GM23338 (cell line): Measurements from ENCODE around the gene CFP. TPM values are rescaled to one million over a fixed set of nuclear protein-coding genes. Genes with fewer than 3 reads are reported as not detected.

Source experiments
- ATAC-seq: fragments of 200-7000 bp; cut with Tn5 transposase; 3 replicates; pipeline ENCODE4 v1.9.1; 2020
- DNase-seq: peaks from one replicate; pipeline ENCODE4 v3.0.0-alpha.2; 2015; ENCODE audit warnings: low spot score
- H2AFZ ChIP-seq: fragments of 200-600 bp; sonication (generic); 2 replicates; pipeline ENCODE4 v1.8.0; 2016; ENCODE audit warnings: antibody characterized with exemption, mild to moderate bottlenecking, moderate library complexity
- H3F3A ChIP-seq: fragments of 200-600 bp; sonication (generic); replicated peaks from 2 replicates; pipeline ENCODE4 v1.8.0; 2017; ENCODE audit warnings: antibody characterized with exemption, mixed run types, low read depth
- H3K27ac ChIP-seq: fragments of 200-600 bp; sonication (generic); 2 replicates; pipeline ENCODE4 v1.6.1; 2016; ENCODE audit warnings: low read depth
- H3K27me3 ChIP-seq: fragments of 200-600 bp; sonication (generic); 2 replicates; pipeline ENCODE4 v1.8.0; 2016; ENCODE audit warnings: mild to moderate bottlenecking, mixed run types, moderate library complexity; ENCODE audit not compliant: insufficient read depth
- H3K36me3 ChIP-seq: fragments of 200-600 bp; sonication (generic); 2 replicates; pipeline ENCODE4 v1.8.0; 2016; ENCODE audit warnings: mild to moderate bottlenecking; ENCODE audit not compliant: insufficient read depth
- H3K4me1 ChIP-seq: fragments of 200-600 bp; sonication (generic); 2 replicates; pipeline ENCODE4 v1.8.0; 2016; ENCODE audit warnings: mild to moderate bottlenecking, moderate library complexity; ENCODE audit not compliant: insufficient read depth
- H3K4me2 ChIP-seq: fragments of 200-600 bp; sonication (generic); 2 replicates; pipeline ENCODE4 v1.7.1; 2017; ENCODE audit warnings: mixed run types
- H3K4me3 ChIP-seq: fragments of 200-600 bp; sonication (generic); 2 replicates; pipeline ENCODE4 v1.6.1; 2016; ENCODE audit warnings: mixed run types
- H3K79me2 ChIP-seq: fragments of 200-600 bp; sonication (generic); replicated peaks from 2 replicates; pipeline ENCODE4 v1.8.0; 2017; ENCODE audit warnings: mild to moderate bottlenecking; ENCODE audit not compliant: insufficient read depth
- H3K9me2 ChIP-seq: fragments of 200-600 bp; sonication (generic); 2 replicates; pipeline ENCODE4 v1.8.0; 2017; ENCODE audit not compliant: insufficient read depth
- H4K20me1 ChIP-seq: fragments of 200-600 bp; sonication (generic); replicated peaks from 2 replicates; pipeline ENCODE4 v1.8.0; 2017; ENCODE audit warnings: mild to moderate bottlenecking; ENCODE audit not compliant: insufficient read depth
- H3K27ac Mint-ChIP-seq: 2 replicates; pipeline ENCODE4 v1.8.0; 2020; ENCODE audit warnings: inconsistent platforms, mild to moderate bottlenecking, moderate library complexity, mixed read lengths
- H3K27me3 Mint-ChIP-seq: 3 replicates; pipeline ENCODE4 v1.8.0; 2022; ENCODE audit warnings: low read depth, mild to moderate bottlenecking, moderate library complexity, mixed read lengths, inconsistent platforms; ENCODE audit not compliant: insufficient read depth, poor library complexity
- H3K36me3 Mint-ChIP-seq: 3 replicates; pipeline ENCODE4 v1.8.0; 2021; ENCODE audit warnings: low read depth, mild to moderate bottlenecking, inconsistent platforms, moderate library complexity, mixed read lengths
- H3K4me1 Mint-ChIP-seq: 3 replicates; pipeline ENCODE4 v1.8.0; 2020; ENCODE audit warnings: mild to moderate bottlenecking, inconsistent platforms, mixed read lengths
- H3K4me3 Mint-ChIP-seq: 3 replicates; pipeline ENCODE4 v1.8.0; 2021; ENCODE audit warnings: moderate library complexity, mild to moderate bottlenecking, inconsistent platforms, mixed read lengths
- H3K9me3 Mint-ChIP-seq: 3 replicates; pipeline ENCODE4 v1.8.0; 2020; ENCODE audit warnings: moderate library complexity, mild to moderate bottlenecking, inconsistent platforms, mixed read lengths
- CREB1 ChIP-seq: fragments of 250-450 bp; sonication (Bioruptor Pico); IDR thresholded peaks from 2 replicates; pipeline ENCODE4 v1.5.0; 2020; ENCODE audit warnings: low read depth, mild to moderate bottlenecking, moderate library complexity
- EZH2 ChIP-seq: fragments of 200-600 bp; sonication (generic); IDR thresholded peaks from one replicate; pipeline ENCODE4 v1.8.0; 2017; ENCODE audit warnings: antibody characterized with exemption, mild to moderate bottlenecking, low read depth; ENCODE audit not compliant: unreplicated experiment
- POLR2AphosphoS5 ChIP-seq: IDR thresholded peaks from 2 replicates; pipeline ENCODE4 v1.6.1; 2016; ENCODE audit warnings: antibody characterized with exemption, low read depth
- ZNF114 ChIP-seq: fragments of 250-450 bp; sonication (Bioruptor Pico); IDR thresholded peaks from 2 replicates; pipeline ENCODE4 v1.5.0; 2020; ENCODE audit warnings: mild to moderate bottlenecking, moderate library complexity
- polyA plus RNA-seq: library from polyadenylated mRNA; unstranded; fragments of >200 nt; fragmentation: Nextera tagmentation; extraction: Ambion mirVana; gene quantifications from 2 replicates; pipeline ENCODE4 v1.2.1, GENCODE V29; 2016
- total RNA-seq: library from RNA; depleted of rRNA; stranded (reverse); fragments of >200 nt; shearing (Covaris generic); gene quantifications from 2 replicates; pipeline ENCODE4 v1.2.3, GENCODE V29; 2014
- TF ChIP-seq, protein P1 (sequence below): fragments of 250-450 bp; sonication (Bioruptor Pico); IDR thresholded peaks from 2 replicates; pipeline ENCODE4 v1.5.0; 2020; ENCODE audit warnings: mild to moderate bottlenecking, moderate library complexity
- TF ChIP-seq, protein P2 (sequence below), 2 experiments: fragments of 200-600 bp in 1 of 2; sonication (generic) in 1 of 2; conservative IDR thresholded peaks; 2 replicates each; pipeline versions ENCODE4 v1.5.1 to v1.6.1; 2016 to 2017; ENCODE audit warnings: antibody characterized with exemption in 2 of 2, low read depth in 2 of 2, mild to moderate bottlenecking in 2 of 2, moderate library complexity in 1 of 2

Gene CFP
- total and polyA plus RNA-seq, 2 experiments from 2014 or later = 2.1 to 2.2 TPM

DNA sequence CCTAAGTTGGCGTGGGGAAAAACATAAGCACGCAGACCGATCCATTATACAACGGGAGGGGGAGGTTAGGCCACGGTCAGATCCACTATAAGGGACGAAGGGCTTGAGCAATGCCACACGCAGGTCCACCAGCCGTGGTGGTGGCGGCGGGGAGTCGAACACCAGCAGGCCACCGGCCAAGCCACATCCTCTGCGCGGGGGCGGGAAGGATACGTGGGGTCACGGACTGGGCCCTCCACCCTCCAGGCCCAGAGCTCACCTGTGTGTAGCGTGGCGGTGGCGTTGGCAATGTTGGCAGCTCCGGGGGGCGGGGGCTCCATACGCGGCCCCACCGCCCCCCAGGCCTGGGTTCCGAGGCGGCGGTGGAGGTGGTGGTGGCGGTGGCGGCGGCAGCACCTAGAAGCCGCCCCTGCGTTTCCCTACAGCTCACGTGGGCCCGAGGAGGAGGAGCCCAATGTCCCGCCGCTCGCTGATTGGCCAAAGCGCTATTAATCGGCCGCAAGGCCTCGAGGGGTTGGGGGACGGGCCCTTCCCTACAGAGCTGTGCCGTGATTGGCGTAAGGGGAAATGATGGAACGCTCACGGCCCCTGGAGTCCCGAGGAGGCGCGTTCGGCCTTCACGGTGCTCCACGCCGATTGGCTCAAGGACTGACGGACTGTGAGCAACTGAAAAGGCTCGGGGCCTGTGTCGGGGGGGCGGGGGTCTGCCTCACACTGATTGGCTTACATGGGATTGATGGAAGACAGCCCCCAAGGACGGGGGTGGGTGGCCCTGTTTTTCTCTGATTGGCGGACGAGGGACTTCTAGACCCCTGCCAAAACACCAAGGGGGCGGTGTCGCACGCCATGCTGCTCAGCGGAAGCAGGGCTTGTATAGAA is 20.7 kb upstream of the CFP start, which contains the start of gene ELK1:
TSS of gene ELK1 (minus strand) at position 400 of the 879 bp plus-strand sequence. CDS start 9,122 bp downstream, outside the sequence.
- H3K4me1 ChIP-seq = peaks cover 3% of the 10 kb centered on the region; the same call in 1 of the 2 replicates
- H3K27ac Mint-ChIP-seq = peak within 1 kb of the TSS; percentile 98
- H3K4me2 ChIP-seq = peak within 1 kb of the TSS; percentile 80
- H3K9me2 ChIP-seq = no peaks in the 10 kb centered on the region
- peak; percentile 95 for ATAC-seq
- no peaks in the 10 kb centered on the region for H4K20me1 ChIP-seq
- no peaks in the 10 kb centered on the region for H3K9me3 Mint-ChIP-seq
- H3K36me3 Mint-ChIP-seq = peaks cover 32% of the 10 kb centered on the region
- H3F3A ChIP-seq = no peaks in the 10 kb centered on the region
- peaks cover 21% of the 10 kb centered on the region for H3K4me1 Mint-ChIP-seq
- H3K27ac ChIP-seq = peak within 1 kb of the TSS; percentile 70
- TF ChIP-seq ZNF114 (CRISPR knock-in tag) = no peak
- TF ChIP-seq EZH2 = no peak
- TF ChIP-seq CREB1 (CRISPR knock-in tag) = peak; percentile 42; the same call in 1 of the 2 replicates
- TF ChIP-seq, protein P1, sequence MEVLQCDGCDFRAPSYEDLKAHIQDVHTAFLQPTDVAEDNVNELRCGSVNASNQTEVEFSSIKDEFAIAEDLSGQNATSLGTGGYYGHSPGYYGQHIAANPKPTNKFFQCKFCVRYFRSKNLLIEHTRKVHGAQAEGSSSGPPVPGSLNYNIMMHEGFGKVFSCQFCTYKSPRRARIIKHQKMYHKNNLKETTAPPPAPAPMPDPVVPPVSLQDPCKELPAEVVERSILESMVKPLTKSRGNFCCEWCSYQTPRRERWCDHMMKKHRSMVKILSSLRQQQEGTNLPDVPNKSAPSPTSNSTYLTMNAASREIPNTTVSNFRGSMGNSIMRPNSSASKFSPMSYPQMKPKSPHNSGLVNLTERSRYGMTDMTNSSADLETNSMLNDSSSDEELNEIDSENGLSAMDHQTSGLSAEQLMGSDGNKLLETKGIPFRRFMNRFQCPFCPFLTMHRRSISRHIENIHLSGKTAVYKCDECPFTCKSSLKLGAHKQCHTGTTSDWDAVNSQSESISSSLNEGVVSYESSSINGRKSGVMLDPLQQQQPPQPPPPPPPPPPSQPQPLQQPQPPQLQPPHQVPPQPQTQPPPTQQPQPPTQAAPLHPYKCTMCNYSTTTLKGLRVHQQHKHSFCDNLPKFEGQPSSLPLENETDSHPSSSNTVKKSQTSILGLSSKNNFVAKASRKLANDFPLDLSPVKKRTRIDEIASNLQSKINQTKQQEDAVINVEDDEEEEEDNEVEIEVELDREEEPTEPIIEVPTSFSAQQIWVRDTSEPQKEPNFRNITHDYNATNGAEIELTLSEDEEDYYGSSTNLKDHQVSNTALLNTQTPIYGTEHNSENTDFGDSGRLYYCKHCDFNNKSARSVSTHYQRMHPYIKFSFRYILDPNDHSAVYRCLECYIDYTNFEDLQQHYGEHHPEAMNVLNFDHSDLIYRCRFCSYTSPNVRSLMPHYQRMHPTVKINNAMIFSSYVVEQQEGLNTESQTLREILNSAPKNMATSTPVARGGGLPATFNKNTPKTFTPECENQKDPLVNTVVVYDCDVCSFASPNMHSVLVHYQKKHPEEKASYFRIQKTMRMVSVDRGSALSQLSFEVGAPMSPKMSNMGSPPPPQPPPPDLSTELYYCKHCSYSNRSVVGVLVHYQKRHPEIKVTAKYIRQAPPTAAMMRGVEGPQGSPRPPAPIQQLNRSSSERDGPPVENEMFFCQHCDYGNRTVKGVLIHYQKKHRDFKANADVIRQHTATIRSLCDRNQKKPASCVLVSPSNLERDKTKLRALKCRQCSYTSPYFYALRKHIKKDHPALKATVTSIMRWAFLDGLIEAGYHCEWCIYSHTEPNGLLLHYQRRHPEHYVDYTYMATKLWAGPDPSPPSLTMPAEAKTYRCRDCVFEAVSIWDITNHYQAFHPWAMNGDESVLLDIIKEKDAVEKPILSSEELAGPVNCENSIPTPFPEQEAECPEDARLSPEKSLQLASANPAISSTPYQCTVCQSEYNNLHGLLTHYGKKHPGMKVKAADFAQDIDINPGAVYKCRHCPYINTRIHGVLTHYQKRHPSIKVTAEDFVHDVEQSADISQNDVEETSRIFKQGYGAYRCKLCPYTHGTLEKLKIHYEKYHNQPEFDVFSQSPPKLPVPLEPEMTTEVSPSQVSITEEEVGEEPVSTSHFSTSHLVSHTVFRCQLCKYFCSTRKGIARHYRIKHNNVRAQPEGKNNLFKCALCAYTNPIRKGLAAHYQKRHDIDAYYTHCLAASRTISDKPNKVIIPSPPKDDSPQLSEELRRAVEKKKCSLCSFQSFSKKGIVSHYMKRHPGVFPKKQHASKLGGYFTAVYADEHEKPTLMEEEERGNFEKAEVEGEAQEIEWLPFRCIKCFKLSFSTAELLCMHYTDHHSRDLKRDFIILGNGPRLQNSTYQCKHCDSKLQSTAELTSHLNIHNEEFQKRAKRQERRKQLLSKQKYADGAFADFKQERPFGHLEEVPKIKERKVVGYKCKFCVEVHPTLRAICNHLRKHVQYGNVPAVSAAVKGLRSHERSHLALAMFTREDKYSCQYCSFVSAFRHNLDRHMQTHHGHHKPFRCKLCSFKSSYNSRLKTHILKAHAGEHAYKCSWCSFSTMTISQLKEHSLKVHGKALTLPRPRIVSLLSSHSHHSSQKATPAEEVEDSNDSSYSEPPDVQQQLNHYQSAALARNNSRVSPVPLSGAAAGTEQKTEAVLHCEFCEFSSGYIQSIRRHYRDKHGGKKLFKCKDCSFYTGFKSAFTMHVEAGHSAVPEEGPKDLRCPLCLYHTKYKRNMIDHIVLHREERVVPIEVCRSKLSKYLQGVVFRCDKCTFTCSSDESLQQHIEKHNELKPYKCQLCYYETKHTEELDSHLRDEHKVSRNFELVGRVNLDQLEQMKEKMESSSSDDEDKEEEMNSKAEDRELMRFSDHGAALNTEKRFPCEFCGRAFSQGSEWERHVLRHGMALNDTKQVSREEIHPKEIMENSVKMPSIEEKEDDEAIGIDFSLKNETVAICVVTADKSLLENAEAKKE (CRISPR knock-in tag) = no peak
- peak; percentile 20; the same call in 1 of the 2 replicates for TF ChIP-seq POLR2AphosphoS5
- TF ChIP-seq, protein P2, sequence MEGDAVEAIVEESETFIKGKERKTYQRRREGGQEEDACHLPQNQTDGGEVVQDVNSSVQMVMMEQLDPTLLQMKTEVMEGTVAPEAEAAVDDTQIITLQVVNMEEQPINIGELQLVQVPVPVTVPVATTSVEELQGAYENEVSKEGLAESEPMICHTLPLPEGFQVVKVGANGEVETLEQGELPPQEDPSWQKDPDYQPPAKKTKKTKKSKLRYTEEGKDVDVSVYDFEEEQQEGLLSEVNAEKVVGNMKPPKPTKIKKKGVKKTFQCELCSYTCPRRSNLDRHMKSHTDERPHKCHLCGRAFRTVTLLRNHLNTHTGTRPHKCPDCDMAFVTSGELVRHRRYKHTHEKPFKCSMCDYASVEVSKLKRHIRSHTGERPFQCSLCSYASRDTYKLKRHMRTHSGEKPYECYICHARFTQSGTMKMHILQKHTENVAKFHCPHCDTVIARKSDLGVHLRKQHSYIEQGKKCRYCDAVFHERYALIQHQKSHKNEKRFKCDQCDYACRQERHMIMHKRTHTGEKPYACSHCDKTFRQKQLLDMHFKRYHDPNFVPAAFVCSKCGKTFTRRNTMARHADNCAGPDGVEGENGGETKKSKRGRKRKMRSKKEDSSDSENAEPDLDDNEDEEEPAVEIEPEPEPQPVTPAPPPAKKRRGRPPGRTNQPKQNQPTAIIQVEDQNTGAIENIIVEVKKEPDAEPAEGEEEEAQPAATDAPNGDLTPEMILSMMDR (conservative IDR thresholded peaks at IDR 0.05; ENCODE audit: low read depth in 2 of 2) = no peak
- peaks cover 21% of the 10 kb centered on the region for H3K79me2 ChIP-seq
- 0 out of 2 replicates have a peak within 1 kb of the TSS, but pooled peaks have one; percentile 53 for H2AFZ ChIP-seq
- peak; percentile 94 for DNase-seq
- peak within 1 kb of the TSS; percentile 92 for H3K4me3 Mint-ChIP-seq
- peaks cover 6% of the 10 kb centered on the region for H3K27me3 Mint-ChIP-seq
- peak within 1 kb of the TSS; percentile 69 for H3K4me3 ChIP-seq
- no peaks in the 10 kb centered on the region for H3K27me3 ChIP-seq
- H3K36me3 ChIP-seq = no peaks in the 10 kb centered on the region
